GM12892 (cell line): ENCODE results near the gene C10orf105.

Experiments
- DNase-seq: peaks from one replicate; pipeline ENCODE4 v3.0.0; 2011; ENCODE audit not compliant: insufficient read length
- FAIRE-seq: peaks from 2 replicates; lab custom pipeline; 2011; peaks lifted over from hg19 to GRCh38; lab: Jason Lieb, UNC
- POLR2A ChIP-seq: IDR thresholded peaks from 2 replicates; pipeline ENCODE4 v1.6.1; 2011; ENCODE audit warnings: low read depth, low read length, control low read depth
- POLR2AphosphoS5 ChIP-seq: IDR thresholded peaks from 2 replicates; pipeline ENCODE4 v1.6.1; 2011; ENCODE audit warnings: low read depth, low read length, control low read depth
- TAF1 ChIP-seq: IDR thresholded peaks from 2 replicates; pipeline ENCODE4 v1.6.1; 2011; ENCODE audit warnings: low read depth, mild to moderate bottlenecking, control low read depth, low read length, borderline replicate concordance

Gene C10orf105

GRCh38 chr10:71690094-71690720, 29.4 kb downstream of the C10orf105 start:
- FAIRE-seq (no peak), DNase-seq (no peak)

GRCh38 chr10:71688256-71688655, 31.3 kb downstream of the C10orf105 start:
- DNase-seq, result no peak
- TF ChIP-seq POLR2A, result no peak
- no peak for TF ChIP-seq TAF1
- no peak for FAIRE-seq

More at GRCh38 chr10:71690094-71690720, 29.4 kb downstream of the C10orf105 start:
- TF ChIP-seq POLR2AphosphoS5 (no peak), TAF1 (no peak), POLR2A (no peak)

GRCh38 chr10:71687480-71687879, 32.1 kb downstream of the C10orf105 start:
- DNase-seq, result no peak
- FAIRE-seq, result no peak
- no peak for TF ChIP-seq POLR2AphosphoS5
- no peak for TF ChIP-seq TAF1
- no peak for TF ChIP-seq POLR2A

GRCh38 chr10:71687077-71687476, 32.5 kb downstream of the C10orf105 start:
- DNase-seq (no peak), FAIRE-seq (no peak)
- TF ChIP-seq POLR2A (no peak), TAF1 (no peak), POLR2AphosphoS5 (no peak)

- FAIRE-seq (no peak), DNase-seq (no peak)
- TF ChIP-seq TAF1 (no peak), POLR2A (no peak), POLR2AphosphoS5 (no peak)
These were observed 33.9 kb downstream of the C10orf105 start for GRCh38 chr10:71685554-71686232.

GRCh38 chr10:71684356-71685173, 35.0 kb downstream of the C10orf105 start:
- FAIRE-seq, result no peak
- TF ChIP-seq TAF1 (no peak), POLR2AphosphoS5 (no peak), POLR2A (no peak)
- no peak for DNase-seq

- FAIRE-seq (no peak), DNase-seq (no peak)
- TF ChIP-seq TAF1 (no peak), POLR2A (no peak), POLR2AphosphoS5 (no peak)
These were observed 36.3 kb downstream of the C10orf105 start for GRCh38 chr10:71683301-71683700.

- DNase-seq (no peak), FAIRE-seq (no peak)
- no peak for TF ChIP-seq POLR2AphosphoS5
- TF ChIP-seq TAF1, result no peak
- TF ChIP-seq POLR2A, result no peak
These were observed 37.6 kb downstream of the C10orf105 start for GRCh38 chr10:71681977-71682376.

GRCh38 chr10:71679425-71679824, 40.2 kb downstream of the C10orf105 start:
- DNase-seq, result no peak
- no peak for TF ChIP-seq POLR2AphosphoS5
- no peak for TF ChIP-seq TAF1
- TF ChIP-seq POLR2A, result no peak
- no peak for FAIRE-seq

GRCh38 chr10:71678057-71678805, 41.3 kb downstream of the C10orf105 start:
- no peak for TF ChIP-seq POLR2AphosphoS5
- TF ChIP-seq TAF1, result no peak
- TF ChIP-seq POLR2A, result no peak
- DNase-seq (no peak), FAIRE-seq (no peak)

GRCh38 chr10:71677261-71677660, 42.3 kb downstream of the C10orf105 start:
- TF ChIP-seq POLR2A, result no peak
- TF ChIP-seq TAF1, result no peak
- TF ChIP-seq POLR2AphosphoS5, result no peak
- no peak for FAIRE-seq
- DNase-seq, result no peak
